Stomach (tissue), 4 donors: ENCODE measurements around the gene OMG.

ENCODE experiments used
- EP300 ChIP-seq: sonication (generic); formaldehyde crosslinking; IDR thresholded peaks from one replicate; pipeline ENCODE4 v1.6.1; 2017; ENCODE audit warnings: antibody characterized with exemption
- POLR2AphosphoS5 ChIP-seq, 3 donors: sonication (generic); formaldehyde crosslinking; IDR thresholded peaks; one replicate each; pipeline ENCODE4 v1.6.1; 2016; ENCODE audit warnings: antibody characterized with exemption in 3 of 3
- TF ChIP-seq, protein P1 (sequence below), 7 experiments: fragments of 450-650 bp in 4 of 7; fragments of 200-600 bp in 3 of 7; sonication (generic) in 3 of 7; IDR thresholded peaks; one replicate each; pipeline ENCODE4 v1.5.1; 2016 to 2019; ENCODE audit warnings: antibody characterized with exemption in 7 of 7, control low read depth in 2 of 7, mild to moderate bottlenecking in 1 of 7

DNA sequence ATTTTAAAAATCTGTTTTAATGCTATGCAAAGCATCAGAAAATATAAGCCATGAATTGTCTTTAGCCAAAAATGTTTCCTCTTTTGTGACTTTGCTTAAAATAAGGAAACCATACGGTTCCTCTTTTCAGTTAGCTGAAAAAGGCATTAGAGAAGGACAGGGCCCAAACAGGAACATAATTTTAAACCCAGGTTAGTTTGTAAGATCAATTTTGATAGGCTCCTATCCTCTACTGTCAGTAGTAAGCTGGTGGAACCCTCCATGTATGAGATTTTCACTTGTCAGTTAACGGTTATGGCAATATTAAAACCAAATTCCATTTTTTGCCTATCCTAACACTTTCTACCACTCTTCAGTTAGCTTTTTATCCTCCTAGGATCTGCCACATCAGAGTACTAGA, 12.5 kb upstream of the OMG start:
- TF ChIP-seq POLR2AphosphoS5 (IDR thresholded peaks at IDR 0.05) (no peak), EP300 (no peak)
- TF ChIP-seq, protein P1, sequence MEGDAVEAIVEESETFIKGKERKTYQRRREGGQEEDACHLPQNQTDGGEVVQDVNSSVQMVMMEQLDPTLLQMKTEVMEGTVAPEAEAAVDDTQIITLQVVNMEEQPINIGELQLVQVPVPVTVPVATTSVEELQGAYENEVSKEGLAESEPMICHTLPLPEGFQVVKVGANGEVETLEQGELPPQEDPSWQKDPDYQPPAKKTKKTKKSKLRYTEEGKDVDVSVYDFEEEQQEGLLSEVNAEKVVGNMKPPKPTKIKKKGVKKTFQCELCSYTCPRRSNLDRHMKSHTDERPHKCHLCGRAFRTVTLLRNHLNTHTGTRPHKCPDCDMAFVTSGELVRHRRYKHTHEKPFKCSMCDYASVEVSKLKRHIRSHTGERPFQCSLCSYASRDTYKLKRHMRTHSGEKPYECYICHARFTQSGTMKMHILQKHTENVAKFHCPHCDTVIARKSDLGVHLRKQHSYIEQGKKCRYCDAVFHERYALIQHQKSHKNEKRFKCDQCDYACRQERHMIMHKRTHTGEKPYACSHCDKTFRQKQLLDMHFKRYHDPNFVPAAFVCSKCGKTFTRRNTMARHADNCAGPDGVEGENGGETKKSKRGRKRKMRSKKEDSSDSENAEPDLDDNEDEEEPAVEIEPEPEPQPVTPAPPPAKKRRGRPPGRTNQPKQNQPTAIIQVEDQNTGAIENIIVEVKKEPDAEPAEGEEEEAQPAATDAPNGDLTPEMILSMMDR (IDR thresholded peaks at IDR 0.05), result no peak
